Coronary artery (tissue), 2 donors: ENCODE results near the gene PRR7.

ENCODE experiments used
- DNase-seq: peaks from one replicate; pipeline ENCODE4 v3.0.0-alpha.2; 2017; ENCODE audit warnings: low spot score
- H3K27ac ChIP-seq, 2 donors: fragments of 200-600 bp; sonication (generic); one replicate each; pipeline ENCODE4 v1.5.1; 2016 to 2019
- H3K4me3 ChIP-seq: fragments of 200-600 bp; sonication (generic); 2 replicates; pipeline ENCODE4 v1.5.1; 2016; ENCODE audit warnings: mild to moderate bottlenecking, moderate library complexity
- TF ChIP-seq, protein P1 (sequence below): fragments of 200-600 bp; sonication (generic); IDR thresholded peaks from one replicate; pipeline ENCODE4 v1.5.1; 2019; ENCODE audit warnings: antibody characterized with exemption

The PRR7 gene

DNA sequence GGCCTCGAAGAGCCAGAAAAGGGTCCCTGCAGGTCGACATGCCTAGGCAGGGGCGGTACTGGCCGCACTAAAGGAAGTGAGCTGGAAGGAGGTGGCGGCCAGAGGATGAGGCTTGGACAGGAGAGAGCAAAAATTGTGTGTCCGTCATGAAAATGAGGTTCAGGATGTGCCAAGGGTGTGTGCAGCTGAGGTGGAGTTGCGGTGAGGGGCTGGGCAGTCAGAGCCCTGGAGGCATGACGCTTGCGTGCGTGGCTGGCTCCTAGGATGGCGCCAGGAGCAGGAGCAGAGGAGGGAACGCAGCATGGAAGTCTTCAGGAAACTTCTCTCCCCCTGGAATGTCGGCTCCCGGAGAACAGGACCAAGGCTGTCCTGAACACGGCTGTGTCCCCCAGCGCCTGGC is 56.3 kb downstream of the PRR7 start:
- DNase-seq, result no peak
- no peak overlapping the region for H3K4me3 ChIP-seq
- TF ChIP-seq, protein P1, sequence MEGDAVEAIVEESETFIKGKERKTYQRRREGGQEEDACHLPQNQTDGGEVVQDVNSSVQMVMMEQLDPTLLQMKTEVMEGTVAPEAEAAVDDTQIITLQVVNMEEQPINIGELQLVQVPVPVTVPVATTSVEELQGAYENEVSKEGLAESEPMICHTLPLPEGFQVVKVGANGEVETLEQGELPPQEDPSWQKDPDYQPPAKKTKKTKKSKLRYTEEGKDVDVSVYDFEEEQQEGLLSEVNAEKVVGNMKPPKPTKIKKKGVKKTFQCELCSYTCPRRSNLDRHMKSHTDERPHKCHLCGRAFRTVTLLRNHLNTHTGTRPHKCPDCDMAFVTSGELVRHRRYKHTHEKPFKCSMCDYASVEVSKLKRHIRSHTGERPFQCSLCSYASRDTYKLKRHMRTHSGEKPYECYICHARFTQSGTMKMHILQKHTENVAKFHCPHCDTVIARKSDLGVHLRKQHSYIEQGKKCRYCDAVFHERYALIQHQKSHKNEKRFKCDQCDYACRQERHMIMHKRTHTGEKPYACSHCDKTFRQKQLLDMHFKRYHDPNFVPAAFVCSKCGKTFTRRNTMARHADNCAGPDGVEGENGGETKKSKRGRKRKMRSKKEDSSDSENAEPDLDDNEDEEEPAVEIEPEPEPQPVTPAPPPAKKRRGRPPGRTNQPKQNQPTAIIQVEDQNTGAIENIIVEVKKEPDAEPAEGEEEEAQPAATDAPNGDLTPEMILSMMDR, result no peak
- no peak overlapping the region for H3K27ac ChIP-seq

DNA sequence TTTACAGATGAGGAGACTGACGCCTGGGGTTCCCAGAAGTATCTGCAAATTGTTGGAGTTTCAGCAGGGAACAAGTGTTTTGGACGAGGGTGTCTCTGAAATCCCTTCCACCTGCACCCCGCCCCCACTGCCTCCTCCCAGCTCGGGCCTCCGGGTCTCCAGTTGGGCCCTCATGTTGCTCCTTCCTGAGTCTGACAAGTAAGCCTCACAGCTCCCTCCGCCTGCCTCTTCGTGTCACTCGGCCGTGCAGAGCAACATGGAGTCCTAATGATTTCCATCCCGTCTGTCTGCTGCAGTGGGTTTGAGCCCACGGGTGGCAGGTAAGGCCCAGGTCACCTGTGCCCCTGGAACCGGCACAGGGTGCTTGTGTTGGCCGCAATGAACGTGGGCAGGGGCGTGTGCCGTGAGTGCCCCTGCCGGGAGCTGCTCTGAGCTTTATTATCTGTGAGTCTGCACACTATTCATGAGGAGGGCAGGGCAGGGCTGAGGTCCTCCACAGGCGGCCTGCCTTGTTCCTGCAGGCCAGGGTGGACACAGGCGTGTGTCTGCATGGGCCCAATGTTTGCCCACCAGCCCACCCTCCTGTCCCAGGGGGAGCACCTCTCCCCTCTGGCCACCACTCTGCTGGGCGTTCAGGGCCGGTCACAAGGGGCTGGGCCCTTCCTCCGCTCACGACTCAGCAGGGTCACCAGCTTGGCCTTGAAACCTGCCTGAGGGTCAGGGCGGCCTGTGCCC is 56.9 kb downstream of the PRR7 start:
- no peak for DNase-seq
- no peak overlapping the region for H3K27ac ChIP-seq
- TF ChIP-seq, protein P1, result no peak
- no peak overlapping the region for H3K4me3 ChIP-seq

DNA sequence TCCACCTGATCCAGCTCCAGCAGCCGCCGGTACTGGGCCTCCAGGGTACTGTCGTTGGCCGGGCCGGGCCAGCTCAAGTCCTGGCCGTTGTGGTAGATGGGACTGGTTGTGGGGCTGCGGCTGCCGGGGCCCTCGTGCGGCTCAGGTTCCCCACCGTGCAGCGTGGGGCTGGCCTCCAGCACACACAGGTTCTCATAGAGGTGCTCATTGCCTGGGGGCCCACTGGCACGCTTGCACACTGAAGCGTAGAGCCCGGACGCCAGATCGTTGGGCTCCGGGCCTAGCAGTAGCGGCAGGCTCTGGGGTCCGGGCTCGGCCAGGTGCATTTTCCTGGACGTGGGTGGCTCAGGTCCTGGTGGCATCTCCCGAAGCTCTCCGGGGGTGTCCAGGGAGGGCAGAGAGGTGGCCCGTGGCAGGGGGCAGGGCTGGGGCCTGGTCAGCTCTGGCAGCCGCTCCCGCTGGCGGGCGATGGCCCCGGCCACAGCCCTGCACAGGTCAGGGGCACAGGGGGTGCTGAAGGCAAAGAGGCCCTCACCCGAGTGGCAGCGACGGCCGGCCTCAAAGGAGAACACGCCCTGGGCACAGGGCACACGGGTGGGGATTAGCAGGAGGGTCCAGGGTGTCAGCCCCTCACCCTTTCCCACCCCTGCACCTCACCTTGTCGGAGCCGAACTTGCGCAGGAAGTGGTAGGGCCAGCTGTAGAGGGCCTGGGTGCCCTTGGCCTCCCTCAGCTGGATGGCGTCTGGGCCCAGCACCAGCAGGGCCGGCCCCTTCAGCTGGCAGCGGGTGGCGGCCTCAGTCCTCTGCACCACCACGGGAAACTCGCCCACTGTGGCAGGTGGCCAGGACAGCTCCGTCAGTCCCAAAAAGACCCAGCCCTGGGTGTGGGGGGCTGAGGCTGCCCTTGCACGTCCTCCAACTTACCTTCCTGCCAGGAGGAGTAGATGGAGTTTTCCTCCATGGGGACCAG is 57.8 kb downstream of the PRR7 start:
- Histone ChIP-seq H3K27ac (no peak overlapping the region), H3K4me3 (no peak overlapping the region)
- TF ChIP-seq, protein P1, result no peak
- no peak for DNase-seq

DNA sequence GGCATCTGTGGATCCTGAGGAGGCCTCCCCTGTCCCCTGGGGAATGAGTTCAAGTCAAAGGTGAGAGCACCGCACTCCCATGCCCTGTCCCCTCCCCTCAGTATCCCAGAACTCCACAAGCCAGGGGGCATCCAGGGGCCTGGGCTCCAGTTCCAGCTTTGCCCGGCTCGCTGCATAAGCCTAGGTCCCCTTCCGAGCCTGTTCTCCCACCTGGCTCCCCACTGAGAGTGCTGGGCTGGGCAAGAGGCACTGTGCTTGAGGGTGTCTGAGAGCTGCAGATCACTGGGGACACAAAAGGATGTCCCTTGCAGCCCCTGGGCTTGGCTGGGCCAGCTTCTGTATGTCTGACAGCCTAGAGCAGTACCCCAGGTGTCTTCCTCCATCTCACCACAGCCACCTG is 58.5 kb downstream of the PRR7 start:
- H3K27ac ChIP-seq, result no peak overlapping the region

More for the DNA sequence above, 58.5 kb downstream of the PRR7 start:
- no peak for DNase-seq
- H3K4me3 ChIP-seq, result no peak overlapping the region
- TF ChIP-seq, protein P1, result no peak
